Epithelial cell of proximal tubule (primary cell): Measurements from ENCODE around the gene ADGRG3. TPM values are rescaled to one million over a fixed set of nuclear protein-coding genes. Genes with fewer than 3 reads are reported as not detected.

ENCODE experiments used
- DNase-seq: peaks from one replicate; pipeline ENCODE4 v3.0.0-alpha.2; 2011; ENCODE audit warnings: low read depth
- H3K4me3 ChIP-seq: 2 replicates; pipeline ENCODE4 v1.5.1; 2011; ENCODE audit warnings: low read depth, mild to moderate bottlenecking, low read length
- total RNA-seq: library from RNA; depleted of rRNA; stranded (reverse); fragments of >200 nt; gene quantifications from 2 replicates; pipeline ENCODE4 v1.2.3, GENCODE V29; 2015
- TF ChIP-seq, protein P1 (sequence below): conservative IDR thresholded peaks from 2 replicates; pipeline ENCODE4 v1.5.1; 2012; ENCODE audit warnings: low read depth, mild to moderate bottlenecking, low read length

The ADGRG3 gene
- total RNA-seq, 1 donor from 2014 or later: 0.06 TPM

DNA sequence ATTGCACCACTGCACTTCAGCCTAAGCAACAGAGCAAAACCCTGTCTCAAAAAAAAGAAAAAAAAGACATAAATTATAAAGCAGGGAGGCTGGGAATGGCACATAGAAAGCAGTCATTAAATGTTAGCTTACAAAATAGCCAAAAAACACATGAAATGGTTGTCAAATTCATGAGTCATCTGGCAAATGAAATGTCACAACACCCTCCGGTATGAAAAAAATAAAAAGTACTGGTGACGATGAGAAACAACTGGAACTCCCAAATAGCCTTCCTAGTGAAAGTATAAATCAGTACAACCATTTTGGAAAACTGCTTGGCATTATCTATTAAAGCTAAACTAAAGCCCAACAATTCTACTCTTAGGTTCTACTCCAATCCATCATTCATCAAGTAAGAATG, 63.9 kb downstream of the ADGRG3 start:
- no peak for DNase-seq
- TF ChIP-seq, protein P1, sequence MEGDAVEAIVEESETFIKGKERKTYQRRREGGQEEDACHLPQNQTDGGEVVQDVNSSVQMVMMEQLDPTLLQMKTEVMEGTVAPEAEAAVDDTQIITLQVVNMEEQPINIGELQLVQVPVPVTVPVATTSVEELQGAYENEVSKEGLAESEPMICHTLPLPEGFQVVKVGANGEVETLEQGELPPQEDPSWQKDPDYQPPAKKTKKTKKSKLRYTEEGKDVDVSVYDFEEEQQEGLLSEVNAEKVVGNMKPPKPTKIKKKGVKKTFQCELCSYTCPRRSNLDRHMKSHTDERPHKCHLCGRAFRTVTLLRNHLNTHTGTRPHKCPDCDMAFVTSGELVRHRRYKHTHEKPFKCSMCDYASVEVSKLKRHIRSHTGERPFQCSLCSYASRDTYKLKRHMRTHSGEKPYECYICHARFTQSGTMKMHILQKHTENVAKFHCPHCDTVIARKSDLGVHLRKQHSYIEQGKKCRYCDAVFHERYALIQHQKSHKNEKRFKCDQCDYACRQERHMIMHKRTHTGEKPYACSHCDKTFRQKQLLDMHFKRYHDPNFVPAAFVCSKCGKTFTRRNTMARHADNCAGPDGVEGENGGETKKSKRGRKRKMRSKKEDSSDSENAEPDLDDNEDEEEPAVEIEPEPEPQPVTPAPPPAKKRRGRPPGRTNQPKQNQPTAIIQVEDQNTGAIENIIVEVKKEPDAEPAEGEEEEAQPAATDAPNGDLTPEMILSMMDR: no peak
- no peak overlapping the region for H3K4me3 ChIP-seq

DNA sequence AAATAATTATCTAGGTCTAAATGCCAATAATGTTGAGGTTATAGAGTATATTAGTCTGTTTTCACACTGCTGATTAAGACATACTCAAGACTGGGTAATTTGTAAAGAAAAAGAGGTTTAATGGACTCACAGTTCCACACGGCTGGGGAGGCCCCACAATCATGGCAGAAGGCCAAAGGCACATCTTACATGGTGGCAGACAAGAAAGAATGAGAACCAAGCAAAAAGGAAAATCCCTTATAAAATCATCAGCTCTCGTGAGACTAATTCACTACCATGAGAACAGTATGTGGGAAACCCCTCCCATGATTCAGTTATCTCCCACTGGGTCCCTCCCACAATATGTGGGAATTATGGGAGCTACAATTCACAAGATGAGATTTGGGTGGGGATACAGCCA, 64.6 kb downstream of the ADGRG3 start:
- TF ChIP-seq, protein P1: no peak
- no peak for DNase-seq
- H3K4me3 ChIP-seq: no peak overlapping the region

DNA sequence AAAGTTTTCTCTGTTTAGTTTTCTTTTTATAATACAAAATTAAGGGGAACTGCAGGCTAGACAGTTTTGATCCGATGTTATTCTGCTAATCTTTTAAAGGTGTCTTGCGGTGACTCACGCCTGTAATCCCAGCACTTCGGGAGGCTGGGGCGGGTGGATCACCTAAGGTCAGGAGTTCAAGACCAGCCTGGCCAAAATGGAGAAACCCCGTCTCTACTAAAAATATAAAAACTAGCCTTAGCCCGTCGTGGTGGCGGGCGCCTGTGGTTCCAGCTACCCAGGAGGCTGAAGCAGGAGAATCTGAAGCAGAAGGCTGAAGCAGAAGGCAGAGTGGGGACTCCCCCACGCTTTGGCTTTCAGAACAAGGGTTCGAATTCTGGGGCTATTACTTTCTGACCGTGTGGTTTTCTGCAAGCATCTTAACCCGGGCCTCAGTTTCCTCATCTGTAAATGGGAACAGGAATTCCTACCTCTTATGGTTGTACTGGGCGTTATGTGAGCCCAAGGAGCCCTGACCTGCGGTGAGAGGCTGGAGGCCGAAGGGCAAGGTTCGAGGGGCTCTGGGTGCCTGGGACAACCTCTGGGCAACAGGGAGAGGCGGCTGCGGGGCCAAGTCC, 66.3 kb downstream of the ADGRG3 start:
- TF ChIP-seq, protein P1: no peak
- DNase-seq: no peak
- H3K4me3 ChIP-seq: peak overlapping the region; percentile 99

DNA sequence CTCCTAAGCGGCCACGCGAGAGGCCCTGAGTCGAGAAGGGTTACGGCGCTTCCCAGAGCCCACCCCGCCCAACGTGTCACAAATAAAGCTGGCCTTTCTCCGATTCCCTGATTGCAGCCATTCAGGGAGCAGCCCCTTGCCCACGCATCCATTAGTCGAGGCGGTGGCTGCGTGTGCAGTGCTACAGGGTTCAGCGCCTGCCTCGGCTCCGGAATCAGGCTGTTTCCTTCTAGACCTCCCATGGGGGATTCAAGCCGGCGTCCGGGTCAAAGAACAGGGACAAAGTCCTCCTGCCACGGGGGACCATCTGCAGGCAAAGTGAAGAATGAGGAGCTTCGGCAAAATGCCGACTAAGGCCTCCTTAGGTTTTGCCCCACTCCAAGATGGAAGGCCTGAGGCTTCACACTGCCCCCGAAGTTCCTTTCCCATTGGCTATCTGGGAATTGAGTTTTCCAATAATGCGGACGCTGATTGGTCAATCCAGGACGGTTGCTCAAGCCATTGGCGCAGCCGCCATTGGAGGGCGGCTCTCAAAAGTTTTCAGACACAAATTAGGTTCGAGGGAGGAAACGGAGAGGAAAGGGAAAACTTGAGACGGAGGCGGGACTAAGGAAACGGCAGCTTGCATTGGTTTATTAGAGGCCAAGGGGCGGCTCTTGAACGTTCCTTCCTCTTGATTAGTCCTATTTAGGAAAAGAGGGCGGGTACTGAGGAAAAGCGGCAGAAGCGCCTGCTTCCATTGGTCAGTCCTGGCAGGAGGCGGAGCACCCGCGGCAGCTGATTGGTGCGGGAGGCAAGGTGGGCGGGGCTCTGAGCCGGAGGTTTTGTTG, 67.0 kb downstream of the ADGRG3 start:
- peak; percentile 100 for DNase-seq
- peak overlapping the region; percentile 99 for H3K4me3 ChIP-seq
- TF ChIP-seq, protein P1: no peak

DNA sequence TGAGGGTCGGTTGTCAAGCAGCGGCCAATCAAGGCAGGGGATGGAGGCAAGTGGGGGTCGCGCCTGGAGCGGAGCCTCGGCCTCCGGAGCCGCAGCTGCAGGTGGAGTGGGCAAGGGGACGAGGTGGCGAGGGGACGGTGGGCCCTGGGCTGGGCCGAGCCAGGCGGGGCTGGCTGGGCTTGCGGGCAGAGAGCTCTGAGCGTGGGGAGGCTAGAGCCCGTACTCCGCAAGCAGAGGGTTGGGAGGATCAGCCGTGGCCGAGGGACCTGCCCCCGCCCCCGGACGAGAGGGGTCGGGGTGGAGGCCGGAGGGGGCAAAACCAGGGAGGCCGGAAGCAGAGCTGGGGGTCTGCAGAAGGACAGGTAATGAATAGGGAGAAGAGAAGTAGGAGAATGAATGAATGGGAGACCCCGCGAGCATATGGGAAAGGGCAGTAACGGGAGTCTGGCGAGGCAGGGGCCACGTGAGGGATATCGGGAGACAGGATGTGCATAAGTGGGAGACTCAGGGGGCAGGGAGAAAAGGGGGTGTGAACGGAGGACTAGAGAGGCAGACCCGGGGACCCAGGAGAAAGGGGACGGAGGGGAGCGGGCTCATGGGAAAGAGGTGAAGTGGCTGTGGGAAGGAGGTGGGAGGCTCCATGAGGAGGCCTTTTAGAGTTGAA, 67.8 kb downstream of the ADGRG3 start, which contains the start of gene KATNB1:
Gene KATNB1, plus strand, starts transcription at position 16 of the 664 bp plus-strand sequence. CDS start 1,474 bp downstream, outside the sequence.
- H3K4me3 ChIP-seq: peak within 1 kb of the TSS; percentile 99
- TF ChIP-seq, protein P1: no peak
- no peak for DNase-seq

DNA sequence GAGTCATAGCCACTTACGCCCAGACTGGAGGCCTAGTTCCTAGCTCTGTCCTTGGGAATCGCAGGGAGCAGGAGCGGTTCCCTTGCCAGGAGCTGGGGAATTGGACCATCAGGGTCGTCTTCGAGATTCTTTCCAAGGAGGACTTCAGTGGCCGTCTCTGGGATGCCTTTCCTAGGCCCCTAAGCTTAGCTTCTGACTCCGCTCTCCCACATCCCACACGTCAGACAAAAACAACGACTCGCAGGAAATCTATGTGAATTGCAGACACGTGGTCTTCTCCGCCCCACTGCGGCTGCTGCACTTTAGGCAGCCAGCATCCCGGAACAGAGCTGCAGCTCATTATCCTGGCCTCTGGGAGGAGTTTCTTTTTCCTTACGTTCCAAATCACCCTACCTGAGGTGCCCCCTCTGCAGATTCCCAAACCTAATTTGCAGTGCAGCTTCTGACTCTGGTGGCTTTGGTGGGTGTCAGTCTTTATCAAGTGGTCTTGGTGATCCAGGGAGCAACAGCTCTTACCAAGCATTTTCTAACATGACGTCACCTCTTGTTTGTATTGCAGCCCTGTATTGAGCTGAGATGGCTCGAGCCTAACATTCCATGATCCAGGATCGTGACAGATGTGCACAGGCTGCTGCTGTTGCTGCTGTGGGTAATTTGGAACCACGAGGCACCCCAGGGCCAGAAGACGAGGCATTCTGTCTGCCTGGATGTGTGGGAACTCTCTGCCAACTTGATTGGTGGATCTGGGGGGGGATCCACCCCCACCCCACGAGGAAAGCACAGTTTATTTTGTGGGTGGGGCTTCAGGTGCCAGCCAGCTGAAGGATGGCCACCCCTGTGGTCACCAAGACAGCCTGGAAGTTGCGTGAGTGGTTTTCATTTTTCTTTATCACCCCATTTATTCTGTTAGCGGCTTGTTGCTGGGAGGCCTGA, 68.6 kb downstream of the ADGRG3 start:
- DNase-seq: peak; percentile 57
- TF ChIP-seq, protein P1: peak; percentile 31
- peak overlapping the region; percentile 89 for H3K4me3 ChIP-seq
